HepG2 (cell line): Measurements from ENCODE around the gene FIS1. TPM values are rescaled to one million over a fixed set of nuclear protein-coding genes. Genes with fewer than 3 reads are reported as not detected.

Experiments used
- ATAC-seq: fragments of 200-7000 bp; cut with Tn5 transposase; 3 replicates; pipeline ENCODE4 v1.9.1; 2020; ENCODE audit warnings: mild to moderate bottlenecking, moderate library complexity
- BruUV-seq: library from RNA; stranded (reverse); fragments of 400-500 nt; replicated peaks from 2 replicates; lab custom pipeline; 2021; lab: Mats Ljungman, UMichigan
- CTCF ChIA-PET: fragments of 300-600 bp; formaldehyde crosslinking; extraction: SDS; loops from one replicate; lab custom pipeline; 2021; ENCODE audit warnings: low total read pairs, inconsistent platforms, low intra/inter-chr PET ratio; lab: Yijun Ruan, JAX
- POLR2A ChIA-PET: fragments of 350-600 bp; sonication (Branson Sonifier 250); formaldehyde crosslinking; loops from one replicate; lab custom pipeline; 2020; ENCODE audit warnings: antibody characterized with exemption, inconsistent platforms; lab: Yijun Ruan, JAX
- DNase-seq: peaks from one replicate; pipeline ENCODE4 v3.0.0-alpha.2; 2015; ENCODE audit warnings: low spot score
- FAIRE-seq: peaks from 3 replicates; lab custom pipeline; 2011; peaks lifted over from hg19 to GRCh38; lab: Jason Lieb, UNC
- H2AFZ ChIP-seq: one replicate; pipeline ENCODE4 v1.6.1; 2011; ENCODE audit warnings: low read length, inconsistent platforms
- H3K27ac ChIP-seq: fragments of 300-600 bp; 3 replicates; pipeline ENCODE4 v1.8.0; 2011; ENCODE audit warnings: mixed run types, mild to moderate bottlenecking, mixed read lengths, low read length, inconsistent platforms; ENCODE audit not compliant: insufficient read depth; ENCODE audit errors: extremely low read length
- H3K27me3 ChIP-seq, 2 experiments: fragments of 200-600 bp in 1 of 2; 2 replicates in 1 of 2; 3 replicates in 1 of 2; pipeline versions ENCODE4 v1.6.0 to v1.8.0; 2011; ENCODE audit warnings: low read length in 2 of 2, mild to moderate bottlenecking in 2 of 2, moderate library complexity in 2 of 2, inconsistent platforms in 1 of 2; ENCODE audit not compliant: insufficient read depth in 2 of 2, control insufficient read depth in 1 of 2
- H3K36me3 ChIP-seq, 2 experiments: fragments of 200-600 bp in 1 of 2; replicated peaks in 1 of 2; 2 replicates in 1 of 2; 3 replicates in 1 of 2; pipeline versions ENCODE4 v1.5.1 to v1.8.0; 2011; ENCODE audit warnings: low read length in 2 of 2, inconsistent platforms in 1 of 2; ENCODE audit not compliant: insufficient read depth in 2 of 2, control insufficient read depth in 1 of 2
- H3K4me1 ChIP-seq: 2 replicates; pipeline ENCODE4 v1.5.1; 2012; ENCODE audit warnings: low read length, inconsistent platforms; ENCODE audit not compliant: insufficient read depth
- H3K4me2 ChIP-seq: 2 replicates; pipeline ENCODE4 v1.6.0; 2011; ENCODE audit warnings: low read depth, low read length, inconsistent platforms
- H3K4me3 ChIP-seq, 3 experiments: fragments of 200-600 bp in 1 of 3; sonication (generic), shearing (Covaris generic) in 1 of 3; replicated peaks in 1 of 3; 2 replicates each; pipeline ENCODE4 v1.5.1; 2011 to 2016; ENCODE audit warnings: low read length in 3 of 3, inconsistent platforms in 2 of 3, low read depth in 2 of 3, mild to moderate bottlenecking in 2 of 3, control low read depth in 1 of 3, mixed read lengths in 1 of 3; ENCODE audit not compliant: insufficient read depth in 1 of 3
- H3K79me2 ChIP-seq: one replicate; pipeline ENCODE4 v1.6.1; 2011; ENCODE audit warnings: low read length, inconsistent platforms; ENCODE audit not compliant: insufficient read depth
- H3K9ac ChIP-seq: 2 replicates; pipeline ENCODE4 v1.6.0; 2011; ENCODE audit warnings: mild to moderate bottlenecking, low read depth, low read length, inconsistent platforms; ENCODE audit not compliant: insufficient read depth
- H3K9me3 ChIP-seq: 2 replicates; pipeline ENCODE4 v1.5.1; 2012; ENCODE audit warnings: mild to moderate bottlenecking, low read length
- H4K20me1 ChIP-seq: 2 replicates; pipeline ENCODE4 v1.6.0; 2011; ENCODE audit warnings: inconsistent platforms, mild to moderate bottlenecking, low read length, moderate library complexity; ENCODE audit not compliant: insufficient read depth
- BCL6 ChIP-seq: IDR thresholded peaks from 2 replicates; pipeline ENCODE4 v1.6.1; 2016; ENCODE audit warnings: missing genetic modification reagents, missing compliant biosample characterization
- CENPX ChIP-seq: sonication (generic); formaldehyde crosslinking; IDR thresholded peaks from 2 replicates; pipeline ENCODE4 v1.9.0; 2021; ENCODE audit warnings: mild to moderate bottlenecking, missing genetic modification reagents, moderate library complexity
- GPBP1L1 ChIP-seq: sonication (generic); formaldehyde crosslinking; IDR thresholded peaks from 2 replicates; pipeline ENCODE4 v1.5.0; 2020; ENCODE audit warnings: mild to moderate bottlenecking, missing genetic modification reagents
- KLF15 ChIP-seq: sonication (generic); formaldehyde crosslinking; IDR thresholded peaks from 2 replicates; pipeline ENCODE4 v1.8.1; 2023; ENCODE audit warnings: borderline replicate concordance, mild to moderate bottlenecking, inconsistent platforms, missing genetic modification reagents, mixed read lengths
- MXD3 ChIP-seq: IDR thresholded peaks from 2 replicates; pipeline ENCODE4 v1.6.1; 2016; ENCODE audit warnings: mild to moderate bottlenecking, missing biosample characterization, missing genetic modification reagents
- NR1H2 ChIP-seq: sonication (generic); formaldehyde crosslinking; IDR thresholded peaks from 2 replicates; pipeline ENCODE4 v1.8.1; 2022; ENCODE audit warnings: low read depth, missing genetic modification reagents, borderline replicate concordance
- RBFOX2 ChIP-seq: fragments of 200-400 bp; formaldehyde crosslinking; IDR thresholded peaks from 2 replicates; pipeline ENCODE4 v1.6.1; 2017; ENCODE audit warnings: low read depth, mild to moderate bottlenecking, low read length
- RFXANK ChIP-seq: IDR thresholded peaks from 2 replicates; pipeline ENCODE4 v1.6.1; 2016
- STAT5B ChIP-seq: sonication (generic); formaldehyde crosslinking; IDR thresholded peaks from 2 replicates; pipeline ENCODE4 v1.4.0; 2020; ENCODE audit warnings: missing genetic modification reagents
- ZNF280B ChIP-seq: sonication (generic); formaldehyde crosslinking; IDR thresholded peaks from 2 replicates; pipeline ENCODE4 v1.5.0; 2020; ENCODE audit warnings: missing genetic modification reagents, mild to moderate bottlenecking, borderline replicate concordance
- ZNF512 ChIP-seq: sonication (generic); formaldehyde crosslinking; IDR thresholded peaks from 2 replicates; pipeline ENCODE4 v1.4.0; 2020; ENCODE audit warnings: mild to moderate bottlenecking, missing genetic modification reagents
- ZNF670 ChIP-seq: sonication (generic); formaldehyde crosslinking; IDR thresholded peaks from 2 replicates; pipeline ENCODE4 v1.8.0; 2022; ENCODE audit warnings: mild to moderate bottlenecking, missing genetic modification reagents, borderline replicate concordance
- ZSCAN9 ChIP-seq: IDR thresholded peaks from 2 replicates; pipeline ENCODE4 v1.6.1; 2016; ENCODE audit warnings: borderline replicate concordance
- WGBS: methylation state at CpG from one replicate; pipeline ENCODE4 v1.1.6; 2017; ENCODE audit warnings: low lambda C conversion rate; 5-methylcytosine and 5-hydroxymethylcytosine counted together
- in situ Hi-C: cut with HindIII; loops from 2 replicates; pipeline ENCODE4 v1.10.0; 2017; ENCODE audit warnings: low pct_unique_long_range_greater_than_20kb; ENCODE audit not compliant: extremely low pct_ligation_motif_present
- intact Hi-C: fragments of 100-400 bp; cut with micrococcal nuclease; formaldehyde crosslinking; loops from one replicate; pipeline ENCODE4 v1.10.0; 2022; ENCODE audit not compliant: unreplicated experiment
- polyA plus RNA-seq, 8 experiments: library from polyadenylated mRNA; depleted of rRNA in 3 of 8; stranded (reverse) in 7 of 8; unstranded in 1 of 8; fragments of >200 nt; fragmentation: Illumina TruSeq in 4 of 8; extraction: Trizol in 4 of 8; gene quantifications; 2 replicates each; pipeline versions ENCODE4 v1.2.1 to v1.2.3, GENCODE V29; 2011 to 2016; ENCODE audit warnings: low read depth in 4 of 8, missing spikeins in 1 of 8, mixed read lengths in 1 of 8; ENCODE audit not compliant: insufficient read depth in 1 of 8
- total RNA-seq, 5 experiments: library from RNA; depleted of rRNA; stranded (reverse); fragments of >200 nt; fragmentation: Illumina TruSeq; extraction: Trizol; gene quantifications; 2 replicates each; pipeline ENCODE4 v1.2.3, GENCODE V29; 2016; ENCODE audit warnings: low read depth in 1 of 5

Gene FIS1
- total and polyA plus RNA-seq, 2 of the 13 experiments (the other 11 are each of a cell fraction or from before 2014, with no cell fraction given) = 97.5 to 101 TPM

GRCh38 chr7:101222275-101222830 lies 22.5 kb downstream of the FIS1 start:
- no peak overlapping the region for H3K4me3 ChIP-seq
- BruUV-seq = no TSS peak
- intact Hi-C loops (no loop called here), in situ Hi-C loops (no loop called here)
- no peak overlapping the region for H3K9ac ChIP-seq
- ChIA-PET POLR2A (no interaction called here), CTCF (no interaction called here)
- 97% methylated on average over 25 of the region's 27 CpGs for WGBS
- DNase-seq = no peak
- H2AFZ ChIP-seq = no peak overlapping the region
- H3K4me1 ChIP-seq = peaks cover 23% of the 10 kb centered on the region
- peaks cover 4 to 33% of the 10 kb centered on the region in 2 experiments; a peak in 4 of 5 replicates for H3K36me3 ChIP-seq
- FAIRE-seq = no peak
- H3K79me2 ChIP-seq = peaks cover 17% of the 10 kb centered on the region
- H4K20me1 ChIP-seq = no peaks in the 10 kb centered on the region
- TF ChIP-seq ZSCAN9 (CRISPR knock-in tag) (no peak), RBFOX2 (0 out of 2 replicates have a peak, but pooled peaks have one; percentile 29)
- H3K27me3 ChIP-seq = no peaks in the 10 kb centered on the region; a peak in 1 of 5 replicates
- H3K9me3 ChIP-seq = no peaks in the 10 kb centered on the region
- H3K27ac ChIP-seq = no peak overlapping the region
- no peak for ATAC-seq
- no peak overlapping the region for H3K4me2 ChIP-seq

DNA sequence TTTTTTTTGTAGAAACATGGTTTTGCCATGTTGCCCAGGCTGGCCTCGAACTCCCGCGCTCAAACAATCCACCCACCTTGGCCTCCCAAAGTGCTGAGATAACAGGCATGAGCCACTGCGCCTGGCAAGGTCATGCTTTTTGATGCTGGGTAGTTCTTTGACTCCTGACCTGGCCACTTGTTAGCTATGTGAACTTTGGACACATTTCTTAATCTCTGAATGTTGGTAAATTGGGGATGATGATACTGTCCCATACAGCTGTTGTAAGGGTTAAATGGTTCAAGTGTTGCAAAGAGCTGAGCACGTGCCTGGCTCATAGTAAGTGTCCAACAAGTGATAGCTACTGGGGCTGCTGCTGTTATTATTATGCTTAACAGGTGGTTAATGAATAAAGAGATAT lies 24.6 kb downstream of the FIS1 start:
- Histone ChIP-seq H3K36me3 (peaks cover 2 to 24% of the 10 kb centered on the region in 2 experiments; a peak in 4 of 5 replicates), H3K9me3 (no peaks in the 10 kb centered on the region), H4K20me1 (no peaks in the 10 kb centered on the region), H3K4me3 (no peak overlapping the region), H3K4me1 (peaks cover 37% of the 10 kb centered on the region), H3K27me3 (no peaks in the 10 kb centered on the region; a peak in 1 of 5 replicates), H2AFZ (no peak overlapping the region), H3K4me2 (peak overlapping the region; percentile 91; the same call in 1 of the 2 replicates), H3K79me2 (peaks cover 29% of the 10 kb centered on the region), H3K27ac (peak overlapping the region; percentile 84), H3K9ac (no peak overlapping the region)
- FAIRE-seq (peak; percentile 90), ATAC-seq (no peak), DNase-seq (peak; percentile 82)
- CTCF ChIA-PET = no interaction called here
- in situ Hi-C loops = no loop called here
- BruUV-seq = no TSS peak
- WGBS = 30% methylated on average over 5 of the region's 5 CpGs
- POLR2A ChIA-PET = interaction anchor here (0.8 to 11.2 kb wide), 7 partner anchors 10 to 89 kb away, joined by 3 to 202 read pairs (median 6); partner anchors contain the start of genes CLDN15, FIS1 and MOGAT3
- intact Hi-C loops = no loop called here
- TF ChIP-seq ZNF512 (CRISPR knock-in tag) (no peak), ZNF670 (CRISPR knock-in tag) (no peak), BCL6 (no peak), RFXANK (CRISPR knock-in tag) (no peak), KLF15 (CRISPR knock-in tag) (no peak), MXD3 (CRISPR knock-in tag) (no peak), ZNF280B (CRISPR knock-in tag) (no peak), STAT5B (no peak), CENPX (no peak), GPBP1L1 (no peak), NR1H2 (CRISPR knock-in tag) (no peak)
